Mesodermal cell (in vitro differentiated cells): ENCODE data around the gene GAS2L1.

Experiments used
- H3K27ac ChIP-seq: 2 replicates; pipeline ENCODE4 v1.7.0; 2013; ENCODE audit warnings: mild to moderate bottlenecking, low read depth, low read length, moderate library complexity; ENCODE audit not compliant: severe bottlenecking
- H3K36me3 ChIP-seq: 2 replicates; pipeline ENCODE4 v1.7.1; 2013; ENCODE audit warnings: mild to moderate bottlenecking, low read length, moderate library complexity; ENCODE audit not compliant: control insufficient read depth, insufficient read depth
- H3K4me1 ChIP-seq: one replicate; pipeline ENCODE4 v1.7.1; 2013; ENCODE audit warnings: mild to moderate bottlenecking, low read length; ENCODE audit not compliant: insufficient read depth, control insufficient read depth, poor library complexity, severe bottlenecking
- H3K4me3 ChIP-seq: 2 replicates; pipeline ENCODE4 v1.7.0; 2013; ENCODE audit warnings: low read length, control low read depth, mild to moderate bottlenecking; ENCODE audit not compliant: insufficient read depth, poor library complexity, severe bottlenecking; ENCODE audit errors: extremely low read depth
- H3K9me3 ChIP-seq: 2 replicates; pipeline ENCODE4 v1.7.1; 2013; ENCODE audit warnings: mild to moderate bottlenecking, low read length, moderate library complexity; ENCODE audit not compliant: control insufficient read depth
- WGBS, 2 experiments: methylation state at CpG; one replicate each; pipeline ENCODE4 v1.1.5; 2013; ENCODE audit warnings: missing lambda C conversion rate in 2 of 2; ENCODE audit not compliant: insufficient coverage in 2 of 2; 5-methylcytosine and 5-hydroxymethylcytosine counted together

GAS2L1 gene

GRCh38 chr22:29275819-29276565 is 30.5 kb upstream of the GAS2L1 start:
- no peak overlapping the region for H3K4me3 ChIP-seq
- 100% methylated on average over 1 of the region's 3 CpGs; no CpG with 5 or more reads in 1 of the 2 experiments for WGBS, 2 experiments
- H3K27ac ChIP-seq = no peak overlapping the region
- H3K4me1 ChIP-seq = peaks cover 6% of the 10 kb centered on the region
- H3K36me3 ChIP-seq = peaks cover 96% of the 10 kb centered on the region
- H3K9me3 ChIP-seq = no peaks in the 10 kb centered on the region

GRCh38 chr22:29277927-29278326 is 28.5 kb upstream of the GAS2L1 start:
- 100% methylated on average over 1 of the region's 1 CpG; no CpG with 5 or more reads in 1 of the 2 experiments for WGBS, 2 experiments
- Histone ChIP-seq H3K4me1 (no peaks in the 10 kb centered on the region), H3K36me3 (peaks cover 96% of the 10 kb centered on the region), H3K27ac (no peak overlapping the region), H3K4me3 (no peak overlapping the region), H3K9me3 (no peaks in the 10 kb centered on the region)

GRCh38 chr22:29284196-29284595 is 22.3 kb upstream of the GAS2L1 start:
- Histone ChIP-seq H3K36me3 (peaks cover 94% of the 10 kb centered on the region), H3K9me3 (no peaks in the 10 kb centered on the region), H3K4me3 (no peak overlapping the region), H3K27ac (no peak overlapping the region), H3K4me1 (no peaks in the 10 kb centered on the region)
- 95% methylated on average over 2 to 3 of the region's 3 CpGs for WGBS, 2 experiments

GRCh38 chr22:29288837-29289236 is 17.6 kb upstream of the GAS2L1 start:
- peaks cover 95% of the 10 kb centered on the region for H3K36me3 ChIP-seq
- WGBS, 2 experiments = no CpG with 5 or more reads among the region's 2 CpGs

GRCh38 chr22:29290061-29290460 is 16.4 kb upstream of the GAS2L1 start:
- Histone ChIP-seq H3K4me1 (no peaks in the 10 kb centered on the region), H3K36me3 (peaks cover 96% of the 10 kb centered on the region), H3K9me3 (no peaks in the 10 kb centered on the region), H3K4me3 (no peak overlapping the region), H3K27ac (no peak overlapping the region)
- WGBS, 2 experiments = 94 to 100% methylated on average over 1 to 3 of the region's 5 CpGs

More at GRCh38 chr22:29288837-29289236, 17.6 kb upstream of the GAS2L1 start:
- H3K9me3 ChIP-seq = no peaks in the 10 kb centered on the region
- H3K4me3 ChIP-seq = no peak overlapping the region
- no peak overlapping the region for H3K27ac ChIP-seq
- no peaks in the 10 kb centered on the region for H3K4me1 ChIP-seq

- H3K27ac ChIP-seq = no peak overlapping the region
- H3K9me3 ChIP-seq = no peaks in the 10 kb centered on the region
- 100% methylated on average over 1 of the region's 7 CpGs; no CpG with 5 or more reads in 1 of the 2 experiments for WGBS, 2 experiments
- no peaks in the 10 kb centered on the region for H3K4me1 ChIP-seq
- H3K36me3 ChIP-seq = peaks cover 96% of the 10 kb centered on the region
- H3K4me3 ChIP-seq = no peak overlapping the region
Observed at GRCh38 chr22:29291215-29291614, 15.2 kb upstream of the GAS2L1 start.

GRCh38 chr22:29292379-29292778 is 14.1 kb upstream of the GAS2L1 start:
- Histone ChIP-seq H3K9me3 (no peaks in the 10 kb centered on the region), H3K27ac (no peak overlapping the region), H3K4me3 (no peak overlapping the region), H3K36me3 (peaks cover 96% of the 10 kb centered on the region), H3K4me1 (no peaks in the 10 kb centered on the region)

- Histone ChIP-seq H3K27ac (no peak overlapping the region), H3K4me1 (no peaks in the 10 kb centered on the region), H3K4me3 (no peak overlapping the region), H3K9me3 (no peaks in the 10 kb centered on the region), H3K36me3 (peaks cover 73% of the 10 kb centered on the region)
- WGBS, 2 experiments = 95 to 99% methylated on average over 4 to 7 of the region's 8 CpGs
Observed at GRCh38 chr22:29298641-29299040, 7.8 kb upstream of the GAS2L1 start.

- 95 to 99% methylated on average over 15 to 17 of the region's 19 CpGs for WGBS, 2 experiments
- Histone ChIP-seq H3K36me3 (peaks cover 66% of the 10 kb centered on the region), H3K9me3 (no peaks in the 10 kb centered on the region), H3K27ac (no peak overlapping the region), H3K4me3 (no peak overlapping the region), H3K4me1 (no peaks in the 10 kb centered on the region)
Observed at GRCh38 chr22:29299136-29299900, 7.1 kb upstream of the GAS2L1 start.

- Histone ChIP-seq H3K36me3 (peaks cover 55% of the 10 kb centered on the region), H3K27ac (no peak overlapping the region), H3K4me1 (no peaks in the 10 kb centered on the region), H3K9me3 (no peaks in the 10 kb centered on the region), H3K4me3 (no peak overlapping the region)
- 97 to 100% methylated on average over 3 of the region's 4 CpGs for WGBS, 2 experiments
Observed at GRCh38 chr22:29300467-29300806, 6.0 kb upstream of the GAS2L1 start.
